Small intestine (tissue), 7 donors: ENCODE measurements around the gene GCA. TPM values are rescaled to one million over a fixed set of nuclear protein-coding genes. Genes with fewer than 3 reads are reported as not detected.

Experiments
- DNase-seq, 2 donors: peaks; one replicate each; pipeline versions ENCODE4 v3.0.0 to v3.0.0-alpha.2; 2013
- FAIRE-seq: peaks from 2 replicates; lab custom pipeline; 2012; peaks lifted over from hg19 to GRCh38; lab: Jason Lieb, UNC
- H3K27ac ChIP-seq, 3 donors: one replicate each; pipeline ENCODE4 v1.5.1; 2013; ENCODE audit warnings: low read length in 2 of 3, mild to moderate bottlenecking in 2 of 3, control low read depth in 1 of 3, inconsistent platforms in 1 of 3, low read depth in 1 of 3, moderate library complexity in 1 of 3
- H3K27me3 ChIP-seq, 3 donors: one replicate each; pipeline ENCODE4 v1.6.1; 2013; ENCODE audit warnings: low read length in 3 of 3, inconsistent platforms in 1 of 3; ENCODE audit not compliant: control insufficient read depth in 3 of 3, insufficient read depth in 3 of 3
- H3K36me3 ChIP-seq, 3 donors: one replicate each; pipeline ENCODE4 v1.6.1; 2013; ENCODE audit warnings: low read length in 3 of 3, inconsistent platforms in 1 of 3, low read depth in 1 of 3, mild to moderate bottlenecking in 1 of 3, moderate library complexity in 1 of 3; ENCODE audit not compliant: control insufficient read depth in 3 of 3, insufficient read depth in 2 of 3
- H3K4me1 ChIP-seq, 3 donors: one replicate each; pipeline ENCODE4 v1.6.1; 2013; ENCODE audit warnings: low read length in 2 of 3, inconsistent platforms in 1 of 3, low read depth in 1 of 3, mild to moderate bottlenecking in 1 of 3, moderate library complexity in 1 of 3; ENCODE audit not compliant: control insufficient read depth in 3 of 3, insufficient read depth in 2 of 3
- H3K4me3 ChIP-seq, 3 donors: one replicate each; pipeline ENCODE4 v1.5.1; 2013; ENCODE audit warnings: low read length in 3 of 3, control low read depth in 1 of 3, inconsistent platforms in 1 of 3, low read depth in 1 of 3, mild to moderate bottlenecking in 1 of 3, moderate library complexity in 1 of 3
- H3K9me3 ChIP-seq, 2 donors: one replicate each; pipeline ENCODE4 v1.6.1; 2013; ENCODE audit warnings: low read depth in 1 of 2, low read length in 1 of 2; ENCODE audit not compliant: control insufficient read depth in 2 of 2, insufficient read depth in 1 of 2
- WGBS, 3 donors: extraction: QIAGEN DNeasy Blood & Tissue Kit; methylation state at CpG; one replicate each; pipeline ENCODE4 v1.1.7; 2013; 5-methylcytosine and 5-hydroxymethylcytosine counted together
- polyA plus RNA-seq, 4 donors: library from polyadenylated mRNA; stranded (reverse) in 3 of 4; unstranded in 1 of 4; fragments of 200-250 nt in 3 of 4; fragments of 120-200 nt in 1 of 4; gene quantifications; one replicate each; pipeline versions ENCODE4 v1.2.1 to v1.2.3, GENCODE V29; 2013
- donor health status: healthy with polysubstance abuse.
- donor health status: control.
- donor health status: control.
- donor health status: Bipolar disorder and iron deficiency.
- donor health status: healthy.

Gene GCA
- polyA plus RNA-seq, 4 donors, result 16.1 to 36.9 (median 24.1) TPM

- DNase-seq (no peak), FAIRE-seq (no peak)
- Histone ChIP-seq H3K4me1 (peaks cover 0 to 8% (median 0%) of the 10 kb centered on the region in 3 donors), H3K27ac (no peak overlapping the region), H3K4me3 (no peak overlapping the region), H3K27me3 (no peaks in the 10 kb centered on the region), H3K36me3 (no peaks in the 10 kb centered on the region), H3K9me3 (no peaks in the 10 kb centered on the region)
Observed at GRCh38 chr2:162340822-162341221, 3.1 kb upstream of the GCA start.

DNA sequence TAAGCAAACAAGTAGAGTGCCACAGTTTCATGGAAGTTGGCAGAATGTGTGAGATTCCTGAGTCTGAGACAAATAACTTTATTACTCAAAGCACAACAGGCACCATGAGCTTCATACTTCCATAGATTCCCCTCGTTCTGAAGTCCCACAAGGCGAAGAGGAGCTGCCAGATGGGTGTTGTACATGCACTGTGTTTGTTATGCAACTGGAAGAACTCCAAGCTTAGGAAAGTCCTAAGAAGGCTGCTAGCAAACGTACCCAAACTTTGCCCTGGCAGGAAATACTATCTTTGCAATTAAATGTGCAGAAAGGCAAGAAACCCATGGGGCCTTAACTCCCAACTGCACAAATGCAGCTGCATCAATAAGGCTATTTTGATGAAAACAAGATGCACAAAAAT, 1.6 kb upstream of the GCA start:
- H3K4me3 ChIP-seq, result no peak overlapping the region
- H3K27ac ChIP-seq, result no peak overlapping the region
- peaks cover 0 to 8% (median 0%) of the 10 kb centered on the region in 3 donors for H3K4me1 ChIP-seq
- no peaks in the 10 kb centered on the region for H3K36me3 ChIP-seq
- no peaks in the 10 kb centered on the region for H3K9me3 ChIP-seq
- no peak for DNase-seq
- FAIRE-seq, result no peak
- H3K27me3 ChIP-seq, result no peaks in the 10 kb centered on the region
- 54 to 67% (median 67%) methylated on average over 3 of the region's 3 CpGs for WGBS, 3 donors

DNA sequence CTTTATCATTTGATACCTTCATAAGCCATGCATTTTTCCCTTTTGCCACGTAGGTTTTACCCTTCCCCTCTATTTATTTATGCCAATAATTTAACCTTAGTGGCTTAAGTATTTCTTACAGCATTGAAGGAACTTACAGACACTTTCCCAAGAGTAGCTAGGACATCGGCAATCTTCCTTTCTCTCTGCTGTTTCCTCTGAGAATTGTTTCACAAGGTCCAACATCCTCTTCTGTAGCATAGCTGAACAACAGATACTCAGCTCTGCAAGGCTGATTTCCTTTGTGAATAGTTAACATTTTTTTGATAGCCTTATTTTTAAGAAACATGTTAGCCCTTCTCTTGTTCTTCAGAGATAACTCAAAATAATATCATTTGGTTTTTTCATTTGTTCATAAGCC, 1.1 kb upstream of the GCA start:
- no peak for FAIRE-seq
- no peaks in the 10 kb centered on the region for H3K9me3 ChIP-seq
- 77 to 95% (median 84%) methylated on average over 2 of the region's 2 CpGs for WGBS, 3 donors

GRCh38 chr2:162343492-162343823, 474 bp upstream of the GCA start:
- H3K4me1 ChIP-seq, result peaks cover 0 to 8% (median 0%) of the 10 kb centered on the region in 3 donors
- no peaks in the 10 kb centered on the region for H3K9me3 ChIP-seq
- no peak for DNase-seq
- H3K4me3 ChIP-seq, result peak overlapping the region in 2 of 3 donors; percentile 41 to 78
- H3K36me3 ChIP-seq, result no peaks in the 10 kb centered on the region
- WGBS, 3 donors, result 35 to 45% (median 36%) methylated on average over 4 of the region's 4 CpGs
- no peak overlapping the region for H3K27ac ChIP-seq
- no peak for FAIRE-seq
- H3K27me3 ChIP-seq, result no peaks in the 10 kb centered on the region

More for the DNA sequence above, 1.1 kb upstream of the GCA start:
- H3K36me3 ChIP-seq, result no peaks in the 10 kb centered on the region
- H3K4me3 ChIP-seq, result no peak overlapping the region
- H3K4me1 ChIP-seq, result peaks cover 0 to 8% (median 0%) of the 10 kb centered on the region in 3 donors
- H3K27me3 ChIP-seq, result no peaks in the 10 kb centered on the region
- DNase-seq, result no peak
- no peak overlapping the region for H3K27ac ChIP-seq

- 3 to 6% (median 5%) methylated on average over 8 of the region's 8 CpGs for WGBS, 3 donors
- no peak for FAIRE-seq
Observed at GRCh38 chr2:162344617-162344950, 652 bp downstream of the GCA start.

DNA sequence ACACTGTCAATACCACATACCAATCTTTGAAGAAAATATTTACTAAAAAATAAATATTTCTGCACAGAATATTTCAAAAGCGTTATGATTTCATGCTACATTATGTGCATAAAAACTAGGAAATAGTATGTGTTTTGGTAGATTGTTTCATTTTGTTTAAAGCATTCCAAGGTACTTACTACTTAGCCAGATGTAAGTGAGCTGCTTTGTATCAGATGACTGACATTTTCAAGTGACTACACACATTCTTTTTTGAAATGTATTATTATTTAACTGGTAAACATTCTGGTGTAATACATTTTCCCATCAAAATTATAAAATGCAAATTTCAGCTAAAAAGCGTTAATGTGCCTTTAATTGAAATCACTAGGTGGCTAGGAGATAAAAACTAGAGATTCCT, 21.5 kb downstream of the GCA start:
- FAIRE-seq (no peak), DNase-seq (no peak)
- WGBS, 3 donors, result 76 to 96% (median 82%) methylated on average over 2 of the region's 2 CpGs
- Histone ChIP-seq H3K36me3 (no peaks in the 10 kb centered on the region), H3K9me3 (no peaks in the 10 kb centered on the region), H3K27me3 (no peaks in the 10 kb centered on the region), H3K27ac (no peak overlapping the region), H3K4me3 (no peak overlapping the region), H3K4me1 (peaks cover 0 to 3% (median 0%) of the 10 kb centered on the region in 3 donors)

More at GRCh38 chr2:162344617-162344950, 652 bp downstream of the GCA start:
- Histone ChIP-seq H3K27ac (peak overlapping the region; percentile 91 to 99 (median 91)), H3K9me3 (no peaks in the 10 kb centered on the region), H3K36me3 (no peaks in the 10 kb centered on the region), H3K4me1 (peaks cover 0 to 8% (median 0%) of the 10 kb centered on the region in 3 donors), H3K4me3 (peak overlapping the region; percentile 71 to 86 (median 78)), H3K27me3 (no peaks in the 10 kb centered on the region)
- DNase-seq, result no peak

GRCh38 chr2:162368494-162368893, 24.6 kb downstream of the GCA start:
- Histone ChIP-seq H3K4me1 (peaks cover 0 to 3% (median 0%) of the 10 kb centered on the region in 3 donors), H3K36me3 (no peaks in the 10 kb centered on the region), H3K27ac (no peak overlapping the region), H3K4me3 (no peak overlapping the region), H3K9me3 (no peaks in the 10 kb centered on the region), H3K27me3 (no peaks in the 10 kb centered on the region)
- DNase-seq (no peak), FAIRE-seq (no peak)
- WGBS, 3 donors, result 69 to 86% (median 80%) methylated on average over 1 of the region's 1 CpG

DNA sequence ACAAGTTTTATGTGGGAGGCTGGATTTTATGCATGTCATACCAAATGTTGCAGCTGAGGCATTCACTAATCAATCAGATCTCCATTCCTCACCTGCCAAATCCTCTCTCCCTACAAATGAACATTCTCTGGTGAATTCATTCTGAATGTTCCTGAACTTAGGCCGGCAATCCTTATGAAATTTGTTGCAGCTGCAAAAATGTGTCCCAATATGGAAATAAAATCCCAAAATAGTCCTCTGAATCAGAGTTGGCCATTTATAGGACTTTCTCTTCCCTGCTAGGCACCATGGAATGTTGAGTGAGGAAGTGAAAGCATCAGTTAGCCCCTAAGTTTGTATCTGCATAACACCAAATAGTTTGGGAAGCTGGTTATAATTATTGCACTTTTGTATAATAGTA, 25.6 kb downstream of the GCA start:
- H3K4me3 ChIP-seq, result no peak overlapping the region
- no peak for DNase-seq
- H3K9me3 ChIP-seq, result no peaks in the 10 kb centered on the region
- no peak for FAIRE-seq
- no peaks in the 10 kb centered on the region for H3K27me3 ChIP-seq
- no peak overlapping the region for H3K27ac ChIP-seq
- H3K36me3 ChIP-seq, result no peaks in the 10 kb centered on the region
- H3K4me1 ChIP-seq, result peaks cover 0 to 3% (median 0%) of the 10 kb centered on the region in 3 donors
- WGBS, 3 donors, result 69 to 93% (median 91%) methylated on average over 1 of the region's 1 CpG

- Histone ChIP-seq H3K9me3 (no peaks in the 10 kb centered on the region), H3K27me3 (no peaks in the 10 kb centered on the region), H3K4me3 (no peak overlapping the region), H3K27ac (no peak overlapping the region), H3K4me1 (peaks cover 0 to 3% (median 0%) of the 10 kb centered on the region in 3 donors), H3K36me3 (no peaks in the 10 kb centered on the region)
- no peak for DNase-seq
- WGBS, 3 donors, result 63 to 73% (median 64%) methylated on average over 3 of the region's 3 CpGs
- FAIRE-seq, result no peak
Observed at GRCh38 chr2:162370931-162371330, 27.0 kb downstream of the GCA start.
